Epithelial cell of proximal tubule (primary cell): Measurements from ENCODE around the gene ELP5. TPM values are rescaled to one million over a fixed set of nuclear protein-coding genes. Genes with fewer than 3 reads are reported as not detected.

ENCODE experiments used
- DNase-seq: peaks from one replicate; pipeline ENCODE4 v3.0.0-alpha.2; 2011; ENCODE audit warnings: low read depth
- H3K4me3 ChIP-seq: 2 replicates; pipeline ENCODE4 v1.5.1; 2011; ENCODE audit warnings: low read depth, mild to moderate bottlenecking, low read length
- CTCF ChIP-seq: conservative IDR thresholded peaks from 2 replicates; pipeline ENCODE4 v1.5.1; 2012; ENCODE audit warnings: low read depth, mild to moderate bottlenecking, low read length
- total RNA-seq: library from RNA; depleted of rRNA; stranded (reverse); fragments of >200 nt; gene quantifications from 2 replicates; pipeline ENCODE4 v1.2.3, GENCODE V29; 2015

The ELP5 gene
- total RNA-seq, 1 donor from 2014 or later = 37.0 TPM

- no peak for TF ChIP-seq CTCF
- no peak for DNase-seq
- no peak overlapping the region for H3K4me3 ChIP-seq
These were observed 30.8 kb downstream of the ELP5 start for GRCh38 chr17:7282752-7283321.

GRCh38 chr17:7283471-7284216, 31.6 kb downstream of the ELP5 start:
- H3K4me3 ChIP-seq = no peak overlapping the region
- no peak for DNase-seq
- no peak for TF ChIP-seq CTCF

GRCh38 chr17:7284911-7285310, 32.9 kb downstream of the ELP5 start:
- no peak for TF ChIP-seq CTCF

GRCh38 chr17:7285679-7286078, 33.7 kb downstream of the ELP5 start:
- no peak for TF ChIP-seq CTCF
- H3K4me3 ChIP-seq = no peak overlapping the region
- no peak for DNase-seq

More at GRCh38 chr17:7284911-7285310, 32.9 kb downstream of the ELP5 start:
- DNase-seq = no peak
- no peak overlapping the region for H3K4me3 ChIP-seq

- no peak for TF ChIP-seq CTCF
- DNase-seq = no peak
- H3K4me3 ChIP-seq = no peak overlapping the region
These were observed 37.4 kb downstream of the ELP5 start for GRCh38 chr17:7289256-7290032.

- TF ChIP-seq CTCF = no peak
- DNase-seq = no peak
- no peak overlapping the region for H3K4me3 ChIP-seq
These were observed 38.2 kb downstream of the ELP5 start for GRCh38 chr17:7290166-7290565.
